Liver (tissue), 9 donors: ENCODE measurements around the gene TEX261. TPM values are rescaled to one million over a fixed set of nuclear protein-coding genes. Genes with fewer than 3 reads are reported as not detected.

ENCODE experiments used
- DNase-seq: peaks from one replicate; pipeline ENCODE4 v3.0.0-alpha.2; 2017; ENCODE audit warnings: low spot score
- H3K27ac ChIP-seq, 2 donors: one replicate each; pipeline ENCODE4 v1.7.0; 2013; ENCODE audit warnings: inconsistent platforms in 2 of 2, low read length in 2 of 2, control low read depth in 1 of 2, low read depth in 1 of 2, mild to moderate bottlenecking in 1 of 2
- H3K27me3 ChIP-seq, 4 donors: one replicate each; pipeline versions ENCODE4 v1.6.1 to v1.7.0; 2013; ENCODE audit warnings: low read length in 3 of 4, inconsistent platforms in 1 of 4, mild to moderate bottlenecking in 1 of 4, moderate library complexity in 1 of 4; ENCODE audit not compliant: control insufficient read depth in 4 of 4, insufficient read depth in 4 of 4
- H3K36me3 ChIP-seq, 4 donors: one replicate each; pipeline versions ENCODE4 v1.6.1 to v1.7.0; 2013; ENCODE audit warnings: low read length in 3 of 4, mild to moderate bottlenecking in 3 of 4, low read depth in 1 of 4, moderate library complexity in 1 of 4; ENCODE audit not compliant: control insufficient read depth in 4 of 4, insufficient read depth in 3 of 4
- H3K4me1 ChIP-seq, 4 donors: one replicate each; pipeline versions ENCODE4 v1.6.1 to v1.7.0; 2013; ENCODE audit warnings: low read length in 3 of 4, mild to moderate bottlenecking in 3 of 4, moderate library complexity in 1 of 4; ENCODE audit not compliant: control insufficient read depth in 4 of 4, insufficient read depth in 4 of 4
- H3K4me3 ChIP-seq, 3 donors: one replicate each; pipeline versions ENCODE4 v1.6.1 to v1.7.0; 2013; ENCODE audit warnings: low read length in 3 of 3, control low read depth in 1 of 3, low read depth in 1 of 3, mild to moderate bottlenecking in 1 of 3
- H3K9ac ChIP-seq, 2 donors: one replicate each; pipeline ENCODE4 v1.7.0; 2013; ENCODE audit warnings: low read length in 2 of 2, mild to moderate bottlenecking in 2 of 2, moderate library complexity in 2 of 2, control low read depth in 1 of 2, low read depth in 1 of 2
- H3K9me3 ChIP-seq, 4 donors: one replicate each; pipeline versions ENCODE4 v1.6.1 to v1.7.0; 2013; ENCODE audit warnings: low read length in 3 of 4; ENCODE audit not compliant: control insufficient read depth in 4 of 4
- ATF3 ChIP-seq: IDR thresholded peaks from 2 replicates; pipeline ENCODE4 v1.6.1; 2016; ENCODE audit warnings: antibody characterized with exemption
- EGR1 ChIP-seq, 2 donors: IDR thresholded peaks; 2 replicates each; pipeline ENCODE4 v1.6.1; 2016 to 2018; ENCODE audit warnings: antibody characterized with exemption in 2 of 2, low read depth in 2 of 2
- FOXA1 ChIP-seq: IDR thresholded peaks from 2 replicates; pipeline ENCODE4 v1.6.1; 2016; ENCODE audit warnings: antibody characterized with exemption
- FOXA2 ChIP-seq: IDR thresholded peaks from 2 replicates; pipeline ENCODE4 v1.6.1; 2016; ENCODE audit warnings: antibody characterized with exemption
- GABPA ChIP-seq, 2 donors: IDR thresholded peaks in 1 of 2; conservative IDR thresholded peaks in 1 of 2; 2 replicates each; pipeline ENCODE4 v1.6.1; 2016; ENCODE audit warnings: antibody characterized with exemption in 2 of 2, mild to moderate bottlenecking in 1 of 2, moderate library complexity in 1 of 2
- HNF4A ChIP-seq, 2 donors: conservative IDR thresholded peaks; 2 replicates each; pipeline ENCODE4 v1.6.1; 2016; ENCODE audit warnings: antibody characterized with exemption in 2 of 2, mild to moderate bottlenecking in 2 of 2
- HNF4G ChIP-seq: IDR thresholded peaks from 2 replicates; pipeline ENCODE4 v1.6.1; 2016; ENCODE audit warnings: antibody characterized with exemption
- RAD21 ChIP-seq, 2 donors: IDR thresholded peaks; 2 replicates each; pipeline ENCODE4 v1.6.1; 2016; ENCODE audit warnings: antibody characterized with exemption in 2 of 2, mild to moderate bottlenecking in 2 of 2
- RXRA ChIP-seq, 2 donors: IDR thresholded peaks; 2 replicates each; pipeline ENCODE4 v1.6.1; 2017 to 2018; ENCODE audit warnings: antibody characterized with exemption in 2 of 2, mild to moderate bottlenecking in 1 of 2
- SP1 ChIP-seq: IDR thresholded peaks from 2 replicates; pipeline ENCODE4 v1.6.1; 2018; ENCODE audit warnings: antibody characterized with exemption, mild to moderate bottlenecking
- TAF1 ChIP-seq: conservative IDR thresholded peaks from 2 replicates; pipeline ENCODE4 v1.6.1; 2016; ENCODE audit warnings: antibody characterized with exemption, mild to moderate bottlenecking
- YY1 ChIP-seq: IDR thresholded peaks from 2 replicates; pipeline ENCODE4 v1.6.1; 2016; ENCODE audit warnings: antibody characterized with exemption, mild to moderate bottlenecking
- WGBS: extraction: QIAGEN DNeasy Blood & Tissue Kit; methylation state at CpG from one replicate; pipeline ENCODE4 v1.1.7; 2013; 5-methylcytosine and 5-hydroxymethylcytosine counted together
- polyA plus RNA-seq, 2 donors: library from polyadenylated mRNA; stranded (reverse) in 1 of 2; unstranded in 1 of 2; fragments of 200-250 nt in 1 of 2; fragments of >200 nt in 1 of 2; fragmentation: Nextera tagmentation in 1 of 2; extraction: Ambion mirVana in 1 of 2; gene quantifications; one replicate each; pipeline versions ENCODE4 v1.2.1 to v1.2.3, GENCODE V29; 2013 to 2015
- total RNA-seq, 2 donors: library from RNA; depleted of rRNA; stranded (reverse); fragments of >200 nt; gene quantifications; one replicate each; pipeline ENCODE4 v1.2.3, GENCODE V29; 2014
- TF ChIP-seq, protein P1 (sequence below): IDR thresholded peaks from 2 replicates; pipeline ENCODE4 v1.6.1; 2016; ENCODE audit warnings: antibody characterized with exemption
- TF ChIP-seq, protein P2 (sequence below): fragments of 150-350 bp; IDR thresholded peaks from 2 replicates; pipeline ENCODE4 v1.5.1; 2017; ENCODE audit warnings: improper control_type of control experiment, low read depth, low read length; ENCODE audit not compliant: missing input control
- TF ChIP-seq, protein P3 (sequence below): IDR thresholded peaks from 2 replicates; pipeline ENCODE4 v1.6.1; 2016; ENCODE audit warnings: antibody characterized with exemption, mild to moderate bottlenecking
- TF ChIP-seq, protein P4 (sequence below): IDR thresholded peaks from 2 replicates; pipeline ENCODE4 v1.6.1; 2016; ENCODE audit warnings: antibody characterized with exemption
- donor health status: healthy.
- donor health status: healthy.
- donor health status: healthy.
- donor health status: healthy.
- donor health status: healthy.

TEX261 gene
- total and polyA plus RNA-seq, 4 donors = 14.2 to 54.8 (median 24.4) TPM

DNA sequence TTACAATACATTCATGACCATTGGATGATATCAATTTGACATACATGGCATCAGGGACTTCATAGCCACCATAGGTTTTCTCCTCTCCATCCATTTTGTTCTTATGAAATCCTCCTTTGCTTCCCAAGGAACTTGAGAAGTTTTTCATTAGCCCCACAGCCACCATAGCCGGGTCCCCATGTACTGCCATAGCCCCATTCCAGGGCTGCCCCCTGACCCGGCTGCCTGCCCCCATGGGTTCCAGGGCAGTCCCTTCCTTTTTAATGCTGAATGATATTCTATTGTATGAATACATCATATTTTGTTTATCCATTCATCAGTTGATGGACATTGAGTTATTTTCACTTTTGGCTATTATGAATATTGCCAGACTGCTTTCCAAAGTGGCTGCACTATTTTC lies 38.5 kb downstream of the TEX261 start:
- peaks cover 0 to 7% (median 0%) of the 10 kb centered on the region in 4 donors for H3K4me1 ChIP-seq
- no peak overlapping the region for H3K27ac ChIP-seq
- 79% methylated on average over 2 of the region's 2 CpGs for WGBS
- H3K9ac ChIP-seq = no peak overlapping the region
- TF ChIP-seq HNF4A (conservative IDR thresholded peaks at IDR 0.05) = no peak
- no peak for DNase-seq
- H3K9me3 ChIP-seq = no peaks in the 10 kb centered on the region
- H3K4me3 ChIP-seq = no peak overlapping the region
- H3K36me3 ChIP-seq = no peaks in the 10 kb centered on the region
- H3K27me3 ChIP-seq = peaks cover 0 to 3% (median 0%) of the 10 kb centered on the region in 4 donors

DNA sequence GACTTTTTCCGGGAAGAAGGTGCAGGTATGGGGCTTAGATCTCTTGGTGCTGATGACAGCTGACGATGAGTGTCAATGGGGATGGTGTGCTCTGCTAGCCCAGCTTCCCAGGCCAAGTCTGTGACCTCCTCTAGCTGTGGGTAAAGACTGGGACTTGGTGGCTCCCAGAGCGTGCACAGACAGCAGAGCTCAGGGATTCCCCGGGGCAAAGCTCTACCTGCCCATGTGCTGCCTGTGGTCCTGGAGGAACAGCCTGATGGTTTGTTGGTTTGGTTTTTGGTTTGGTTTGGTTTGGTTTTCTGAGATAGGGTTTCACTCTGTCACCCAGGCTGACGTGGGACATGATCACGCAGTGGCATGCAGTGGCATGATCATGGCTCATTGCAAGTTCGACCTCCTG lies 39.8 kb downstream of the TEX261 start:
- WGBS = 80% methylated on average over 7 of the region's 7 CpGs
- H3K9me3 ChIP-seq = no peaks in the 10 kb centered on the region
- peaks cover 0 to 7% (median 0%) of the 10 kb centered on the region in 4 donors for H3K4me1 ChIP-seq
- peaks cover 0 to 3% (median 0%) of the 10 kb centered on the region in 4 donors for H3K27me3 ChIP-seq
- H3K27ac ChIP-seq = no peak overlapping the region
- H3K9ac ChIP-seq = no peak overlapping the region
- TF ChIP-seq, protein P1, sequence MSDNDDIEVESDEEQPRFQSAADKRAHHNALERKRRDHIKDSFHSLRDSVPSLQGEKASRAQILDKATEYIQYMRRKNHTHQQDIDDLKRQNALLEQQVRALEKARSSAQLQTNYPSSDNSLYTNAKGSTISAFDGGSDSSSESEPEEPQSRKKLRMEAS = no peak
- TF ChIP-seq HNF4G (no peak), GABPA (IDR thresholded peaks at IDR 0.05 in 1 of 2, conservative IDR thresholded peaks at IDR 0.05 in 1 of 2) (no peak), TAF1 (no peak), SP1 (no peak), EGR1 (IDR thresholded peaks at IDR 0.05; ENCODE audit: low read depth in 2 of 2) (no peak), HNF4A (conservative IDR thresholded peaks at IDR 0.05) (no peak), RXRA (IDR thresholded peaks at IDR 0.05) (no peak), YY1 (no peak), FOXA2 (no peak)
- H3K36me3 ChIP-seq = no peaks in the 10 kb centered on the region
- H3K4me3 ChIP-seq = no peak overlapping the region
- no peak for DNase-seq

GRCh38 chr2:70949086-70949485 lies 45.6 kb downstream of the TEX261 start:
- no peak overlapping the region for H3K27ac ChIP-seq
- no peaks in the 10 kb centered on the region for H3K9me3 ChIP-seq
- H3K4me3 ChIP-seq = no peak overlapping the region
- no peak overlapping the region for H3K9ac ChIP-seq
- H3K36me3 ChIP-seq = no peaks in the 10 kb centered on the region
- H3K4me1 ChIP-seq = peaks cover 2 to 9% (median 3%) of the 10 kb centered on the region in 4 donors
- WGBS = 74% methylated on average over 11 of the region's 11 CpGs
- TF ChIP-seq, protein P2, sequence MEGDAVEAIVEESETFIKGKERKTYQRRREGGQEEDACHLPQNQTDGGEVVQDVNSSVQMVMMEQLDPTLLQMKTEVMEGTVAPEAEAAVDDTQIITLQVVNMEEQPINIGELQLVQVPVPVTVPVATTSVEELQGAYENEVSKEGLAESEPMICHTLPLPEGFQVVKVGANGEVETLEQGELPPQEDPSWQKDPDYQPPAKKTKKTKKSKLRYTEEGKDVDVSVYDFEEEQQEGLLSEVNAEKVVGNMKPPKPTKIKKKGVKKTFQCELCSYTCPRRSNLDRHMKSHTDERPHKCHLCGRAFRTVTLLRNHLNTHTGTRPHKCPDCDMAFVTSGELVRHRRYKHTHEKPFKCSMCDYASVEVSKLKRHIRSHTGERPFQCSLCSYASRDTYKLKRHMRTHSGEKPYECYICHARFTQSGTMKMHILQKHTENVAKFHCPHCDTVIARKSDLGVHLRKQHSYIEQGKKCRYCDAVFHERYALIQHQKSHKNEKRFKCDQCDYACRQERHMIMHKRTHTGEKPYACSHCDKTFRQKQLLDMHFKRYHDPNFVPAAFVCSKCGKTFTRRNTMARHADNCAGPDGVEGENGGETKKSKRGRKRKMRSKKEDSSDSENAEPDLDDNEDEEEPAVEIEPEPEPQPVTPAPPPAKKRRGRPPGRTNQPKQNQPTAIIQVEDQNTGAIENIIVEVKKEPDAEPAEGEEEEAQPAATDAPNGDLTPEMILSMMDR = no peak
- TF ChIP-seq, protein P1 = no peak
- TF ChIP-seq ATF3 (no peak), RAD21 (IDR thresholded peaks at IDR 0.05) (no peak), HNF4A (conservative IDR thresholded peaks at IDR 0.05) (no peak), FOXA2 (no peak), EGR1 (IDR thresholded peaks at IDR 0.05; ENCODE audit: low read depth in 2 of 2) (no peak), GABPA (IDR thresholded peaks at IDR 0.05 in 1 of 2, conservative IDR thresholded peaks at IDR 0.05 in 1 of 2) (no peak), FOXA1 (no peak), TAF1 (no peak)
- TF ChIP-seq, protein P3, sequence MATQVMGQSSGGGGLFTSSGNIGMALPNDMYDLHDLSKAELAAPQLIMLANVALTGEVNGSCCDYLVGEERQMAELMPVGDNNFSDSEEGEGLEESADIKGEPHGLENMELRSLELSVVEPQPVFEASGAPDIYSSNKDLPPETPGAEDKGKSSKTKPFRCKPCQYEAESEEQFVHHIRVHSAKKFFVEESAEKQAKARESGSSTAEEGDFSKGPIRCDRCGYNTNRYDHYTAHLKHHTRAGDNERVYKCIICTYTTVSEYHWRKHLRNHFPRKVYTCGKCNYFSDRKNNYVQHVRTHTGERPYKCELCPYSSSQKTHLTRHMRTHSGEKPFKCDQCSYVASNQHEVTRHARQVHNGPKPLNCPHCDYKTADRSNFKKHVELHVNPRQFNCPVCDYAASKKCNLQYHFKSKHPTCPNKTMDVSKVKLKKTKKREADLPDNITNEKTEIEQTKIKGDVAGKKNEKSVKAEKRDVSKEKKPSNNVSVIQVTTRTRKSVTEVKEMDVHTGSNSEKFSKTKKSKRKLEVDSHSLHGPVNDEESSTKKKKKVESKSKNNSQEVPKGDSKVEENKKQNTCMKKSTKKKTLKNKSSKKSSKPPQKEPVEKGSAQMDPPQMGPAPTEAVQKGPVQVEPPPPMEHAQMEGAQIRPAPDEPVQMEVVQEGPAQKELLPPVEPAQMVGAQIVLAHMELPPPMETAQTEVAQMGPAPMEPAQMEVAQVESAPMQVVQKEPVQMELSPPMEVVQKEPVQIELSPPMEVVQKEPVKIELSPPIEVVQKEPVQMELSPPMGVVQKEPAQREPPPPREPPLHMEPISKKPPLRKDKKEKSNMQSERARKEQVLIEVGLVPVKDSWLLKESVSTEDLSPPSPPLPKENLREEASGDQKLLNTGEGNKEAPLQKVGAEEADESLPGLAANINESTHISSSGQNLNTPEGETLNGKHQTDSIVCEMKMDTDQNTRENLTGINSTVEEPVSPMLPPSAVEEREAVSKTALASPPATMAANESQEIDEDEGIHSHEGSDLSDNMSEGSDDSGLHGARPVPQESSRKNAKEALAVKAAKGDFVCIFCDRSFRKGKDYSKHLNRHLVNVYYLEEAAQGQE = no peak
- TF ChIP-seq, protein P4, sequence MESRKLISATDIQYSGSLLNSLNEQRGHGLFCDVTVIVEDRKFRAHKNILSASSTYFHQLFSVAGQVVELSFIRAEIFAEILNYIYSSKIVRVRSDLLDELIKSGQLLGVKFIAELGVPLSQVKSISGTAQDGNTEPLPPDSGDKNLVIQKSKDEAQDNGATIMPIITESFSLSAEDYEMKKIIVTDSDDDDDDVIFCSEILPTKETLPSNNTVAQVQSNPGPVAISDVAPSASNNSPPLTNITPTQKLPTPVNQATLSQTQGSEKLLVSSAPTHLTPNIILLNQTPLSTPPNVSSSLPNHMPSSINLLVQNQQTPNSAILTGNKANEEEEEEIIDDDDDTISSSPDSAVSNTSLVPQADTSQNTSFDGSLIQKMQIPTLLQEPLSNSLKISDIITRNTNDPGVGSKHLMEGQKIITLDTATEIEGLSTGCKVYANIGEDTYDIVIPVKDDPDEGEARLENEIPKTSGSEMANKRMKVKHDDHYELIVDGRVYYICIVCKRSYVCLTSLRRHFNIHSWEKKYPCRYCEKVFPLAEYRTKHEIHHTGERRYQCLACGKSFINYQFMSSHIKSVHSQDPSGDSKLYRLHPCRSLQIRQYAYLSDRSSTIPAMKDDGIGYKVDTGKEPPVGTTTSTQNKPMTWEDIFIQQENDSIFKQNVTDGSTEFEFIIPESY = no peak
- peaks cover 0 to 6% (median 0%) of the 10 kb centered on the region in 4 donors for H3K27me3 ChIP-seq
- no peak for DNase-seq
